Natural killer cell (primary cell): ENCODE data around the gene SH2D3C. TPM values are rescaled to one million over a fixed set of nuclear protein-coding genes. Genes with fewer than 3 reads are reported as not detected.

Source experiments
- ATAC-seq, 3 donors: fragments of 150-1000 bp in 2 of 3; fragments of 200-7000 bp in 1 of 3; cut with Tn5 transposase; 1 replicate in 1 of 3; 2 replicates in 2 of 3; pipeline ENCODE4 v1.10.0; 2021; ENCODE audit warnings: mild to moderate bottlenecking in 2 of 3, moderate library complexity in 2 of 3
- DNase-seq, 2 donors: peaks; one replicate each; pipeline versions ENCODE4 v3.0.0 to v3.0.0-alpha.2; 2013 to 2021; ENCODE audit warnings: mixed read lengths in 1 of 2
- H3K27ac ChIP-seq: one replicate; pipeline ENCODE4 v1.5.1; 2013; ENCODE audit warnings: mild to moderate bottlenecking, low read length
- H3K27me3 ChIP-seq: one replicate; pipeline ENCODE4 v1.6.1; 2013; ENCODE audit warnings: low read length; ENCODE audit not compliant: control insufficient read depth, insufficient read depth
- H3K36me3 ChIP-seq: one replicate; pipeline ENCODE4 v1.6.1; 2013; ENCODE audit warnings: low read length; ENCODE audit not compliant: control insufficient read depth, insufficient read depth
- H3K4me1 ChIP-seq: one replicate; pipeline ENCODE4 v1.6.1; 2013; ENCODE audit warnings: low read length; ENCODE audit not compliant: control insufficient read depth, insufficient read depth
- H3K4me3 ChIP-seq: one replicate; pipeline ENCODE4 v1.5.1; 2013; ENCODE audit warnings: low read length
- H3K9me3 ChIP-seq: one replicate; pipeline ENCODE4 v1.6.1; 2013; ENCODE audit warnings: low read length; ENCODE audit not compliant: control insufficient read depth, insufficient read depth
- H3K27ac Mint-ChIP-seq, 2 donors: one replicate each; pipeline ENCODE4 v1.8.0; 2022; ENCODE audit warnings: mild to moderate bottlenecking in 2 of 2, mixed read lengths in 2 of 2, moderate library complexity in 1 of 2
- H3K27me3 Mint-ChIP-seq, 2 donors: one replicate each; pipeline ENCODE4 v1.8.0; 2022; ENCODE audit warnings: low read depth in 2 of 2, mixed read lengths in 2 of 2
- H3K36me3 Mint-ChIP-seq: one replicate; pipeline ENCODE4 v1.8.0; 2022; ENCODE audit warnings: mixed read lengths
- H3K4me1 Mint-ChIP-seq, 2 donors: one replicate each; pipeline ENCODE4 v1.8.0; 2022; ENCODE audit warnings: mixed read lengths in 2 of 2
- H3K4me3 Mint-ChIP-seq: one replicate; pipeline ENCODE4 v1.8.0; 2022; ENCODE audit warnings: mild to moderate bottlenecking, moderate library complexity, mixed read lengths
- H3K9me3 Mint-ChIP-seq, 2 donors: one replicate each; pipeline ENCODE4 v1.8.0; 2022; ENCODE audit warnings: mixed read lengths in 2 of 2
- WGBS: methylation state at CpG from one replicate; pipeline ENCODE4 v1.1.7; 2013; ENCODE audit warnings: missing lambda C conversion rate; ENCODE audit not compliant: insufficient coverage; 5-methylcytosine and 5-hydroxymethylcytosine counted together
- intact Hi-C: fragments of 100-400 bp; cut with micrococcal nuclease; formaldehyde crosslinking; loops from one replicate; pipeline ENCODE4 v1.14.2; 2022
- total RNA-seq, 4 donors: library from RNA; stranded (reverse); fragments of 120-200 nt in 1 of 4; gene quantifications; one replicate each; pipeline versions ENCODE4 v1.2.3 to v1.2.4, GENCODE V29; 2013 to 2022
- TF ChIP-seq, protein P1 (sequence below): fragments of 200-600 bp; IDR thresholded peaks from one replicate; pipeline ENCODE4 v1.8.0; 2022; ENCODE audit warnings: antibody characterized with exemption

SH2D3C gene
- total RNA-seq, 3 donors from 2014 or later (not counting 1 experiment from before 2014, with no cell fraction given), result 42.8 to 86.8 (median 56.6) TPM

DNA sequence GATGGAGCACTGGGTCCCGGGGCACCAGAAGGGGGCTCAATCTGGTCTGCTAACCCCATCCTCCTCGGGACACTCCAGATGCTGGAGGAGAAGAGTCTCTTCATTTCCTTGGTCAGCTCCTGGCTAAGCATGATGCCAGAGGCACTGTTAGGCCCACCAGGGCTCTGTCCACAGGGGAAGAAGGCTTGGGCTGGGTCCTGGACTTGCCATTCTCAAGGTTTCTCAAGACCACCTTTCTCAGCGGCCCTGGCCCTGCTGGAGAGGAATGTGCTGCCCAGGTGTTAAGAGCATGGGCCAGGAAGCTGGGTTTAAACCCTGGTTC is 7.9 kb downstream of the SH2D3C start:
- TF ChIP-seq, protein P1, sequence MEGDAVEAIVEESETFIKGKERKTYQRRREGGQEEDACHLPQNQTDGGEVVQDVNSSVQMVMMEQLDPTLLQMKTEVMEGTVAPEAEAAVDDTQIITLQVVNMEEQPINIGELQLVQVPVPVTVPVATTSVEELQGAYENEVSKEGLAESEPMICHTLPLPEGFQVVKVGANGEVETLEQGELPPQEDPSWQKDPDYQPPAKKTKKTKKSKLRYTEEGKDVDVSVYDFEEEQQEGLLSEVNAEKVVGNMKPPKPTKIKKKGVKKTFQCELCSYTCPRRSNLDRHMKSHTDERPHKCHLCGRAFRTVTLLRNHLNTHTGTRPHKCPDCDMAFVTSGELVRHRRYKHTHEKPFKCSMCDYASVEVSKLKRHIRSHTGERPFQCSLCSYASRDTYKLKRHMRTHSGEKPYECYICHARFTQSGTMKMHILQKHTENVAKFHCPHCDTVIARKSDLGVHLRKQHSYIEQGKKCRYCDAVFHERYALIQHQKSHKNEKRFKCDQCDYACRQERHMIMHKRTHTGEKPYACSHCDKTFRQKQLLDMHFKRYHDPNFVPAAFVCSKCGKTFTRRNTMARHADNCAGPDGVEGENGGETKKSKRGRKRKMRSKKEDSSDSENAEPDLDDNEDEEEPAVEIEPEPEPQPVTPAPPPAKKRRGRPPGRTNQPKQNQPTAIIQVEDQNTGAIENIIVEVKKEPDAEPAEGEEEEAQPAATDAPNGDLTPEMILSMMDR, result no peak
- intact Hi-C loops, result loop anchor here (2.0 to 10.0 kb wide), 2 partner anchors 32 to 294 kb away; partner anchors contain the start of genes FPGS, NAIF1 and SLC25A25
- Histone ChIP-seq H3K27ac (peak overlapping the region; percentile 90), H3K4me1 (peaks cover 79% of the 10 kb centered on the region), H3K9me3 (no peaks in the 10 kb centered on the region), H3K27me3 (no peaks in the 10 kb centered on the region), H3K36me3 (peaks cover 65% of the 10 kb centered on the region), H3K4me3 (peak overlapping the region; percentile 53)
- Mint-ChIP-seq H3K27ac (peak overlapping the region; percentile 95 to 99), H3K27me3 (no peaks in the 10 kb centered on the region), H3K36me3 (no peaks in the 10 kb centered on the region), H3K9me3 (no peaks in the 10 kb centered on the region), H3K4me1 (peaks cover 59 to 68% of the 10 kb centered on the region in 2 donors), H3K4me3 (peak overlapping the region; percentile 87)
- DNase-seq, result no peak
- no peak for ATAC-seq
- 31% methylated on average over 3 of the region's 3 CpGs for WGBS

DNA sequence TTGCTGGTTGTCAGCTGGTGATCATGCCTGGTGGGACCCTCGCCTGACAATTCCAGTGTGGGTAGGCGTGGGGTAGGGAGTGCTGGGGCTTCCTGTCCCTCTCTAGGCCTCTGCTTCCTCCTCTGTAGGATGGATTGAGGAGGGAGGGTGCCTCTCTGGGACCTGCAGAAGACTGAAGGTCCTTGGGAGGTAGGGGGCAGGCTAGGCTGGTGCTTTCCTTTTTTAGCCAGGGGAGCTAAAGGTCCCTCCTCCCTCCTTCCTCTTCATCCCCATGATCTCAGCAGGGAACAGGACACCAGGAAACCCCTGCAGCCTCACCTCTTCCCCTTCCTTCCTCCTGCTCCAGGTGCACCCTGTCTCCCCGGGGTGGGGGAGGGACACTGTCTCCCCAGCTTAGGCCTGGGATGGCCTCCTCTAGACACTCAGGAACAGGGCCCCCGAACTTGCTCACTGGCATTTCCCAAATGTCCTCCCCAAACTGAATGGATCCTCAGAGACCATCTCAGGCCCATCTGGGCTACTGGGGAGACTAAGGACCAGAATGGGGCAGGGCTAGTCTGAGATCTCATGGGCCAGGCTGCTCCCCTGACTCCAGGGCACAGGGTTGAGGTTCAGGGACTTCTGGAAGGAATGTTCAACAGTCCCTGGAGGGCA is 8.4 kb downstream of the SH2D3C start:
- Mint-ChIP-seq H3K27me3 (no peaks in the 10 kb centered on the region), H3K36me3 (no peaks in the 10 kb centered on the region), H3K9me3 (no peaks in the 10 kb centered on the region), H3K27ac (peak overlapping the region; percentile 95 to 99), H3K4me1 (peaks cover 64 to 73% of the 10 kb centered on the region in 2 donors), H3K4me3 (peak overlapping the region; percentile 87)
- Histone ChIP-seq H3K4me1 (peaks cover 74% of the 10 kb centered on the region), H3K27me3 (no peaks in the 10 kb centered on the region), H3K4me3 (peak overlapping the region; percentile 53), H3K9me3 (no peaks in the 10 kb centered on the region), H3K36me3 (peaks cover 69% of the 10 kb centered on the region), H3K27ac (peak overlapping the region; percentile 90)
- TF ChIP-seq, protein P1, result no peak
- ATAC-seq (no peak), DNase-seq (peak in 1 of 2 donors; percentile 44)
- intact Hi-C loops, result loop anchor here (2.0 to 10.0 kb wide), 2 partner anchors 33 to 295 kb away; partner anchors contain the start of genes FPGS, NAIF1 and SLC25A25
- WGBS, result 29% methylated on average over 4 of the region's 4 CpGs

DNA sequence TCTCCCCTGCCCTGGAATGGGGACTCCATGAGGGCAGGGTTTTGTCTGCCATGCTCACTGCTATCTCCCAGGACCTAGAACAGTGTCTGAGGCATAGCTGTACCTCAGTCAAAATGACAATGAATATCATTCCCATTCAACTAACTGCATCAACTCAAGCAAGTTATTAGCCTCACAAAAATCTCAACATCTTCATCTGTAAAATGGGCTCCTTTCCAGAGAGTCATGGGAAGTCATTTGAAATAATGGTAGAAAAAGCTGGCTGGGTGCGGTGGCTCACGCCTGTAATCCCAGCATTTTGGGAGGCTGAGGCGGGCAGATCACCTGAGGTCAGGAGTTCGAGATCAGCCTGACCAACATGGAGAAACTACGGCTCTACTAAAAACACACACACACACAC is 9.4 kb downstream of the SH2D3C start:
- Mint-ChIP-seq H3K27ac (peak overlapping the region; percentile 95 to 99), H3K9me3 (no peaks in the 10 kb centered on the region), H3K27me3 (no peaks in the 10 kb centered on the region), H3K4me1 (peaks cover 64 to 73% of the 10 kb centered on the region in 2 donors), H3K4me3 (peak overlapping the region; percentile 47), H3K36me3 (no peaks in the 10 kb centered on the region)
- Histone ChIP-seq H3K27ac (peak overlapping the region; percentile 33), H3K27me3 (no peaks in the 10 kb centered on the region), H3K36me3 (peaks cover 68% of the 10 kb centered on the region), H3K4me3 (no peak overlapping the region), H3K4me1 (peaks cover 72% of the 10 kb centered on the region), H3K9me3 (no peaks in the 10 kb centered on the region)
- DNase-seq (no peak), ATAC-seq (no peak)
- intact Hi-C loops, result no loop called here
- TF ChIP-seq, protein P1, result no peak
- 87% methylated on average over 5 of the region's 5 CpGs for WGBS
